Astrocyte (in vitro differentiated cells and primary cell): ENCODE measurements around the gene KIF3B.

Source experiments
- CTCF ChIP-seq: IDR thresholded peaks from 2 replicates; pipeline ENCODE4 v1.5.1; 2011; ENCODE audit warnings: low read depth, mild to moderate bottlenecking, inconsistent platforms, low read length, moderate library complexity; ENCODE audit not compliant: insufficient read depth
- EZH2 ChIP-seq: IDR thresholded peaks from 2 replicates; pipeline ENCODE4 v1.6.1; 2012; ENCODE audit warnings: mild to moderate bottlenecking, low read length, inconsistent platforms; ENCODE audit not compliant: insufficient read depth

GRCh38 chr20:32241807-32242206, 35.6 kb upstream of the KIF3B start:
- TF ChIP-seq CTCF (no peak), EZH2 (no peak)
